Subcutaneous adipose tissue (tissue), 4 donors: Measurements from ENCODE around the gene NAA30. TPM values are rescaled to one million over a fixed set of nuclear protein-coding genes. Genes with fewer than 3 reads are reported as not detected.

Source experiments
- total RNA-seq, 4 donors: library from RNA; depleted of rRNA; stranded (reverse); fragments of >200 nt; gene quantifications; one replicate each; pipeline ENCODE4 v1.1.0, GENCODE V29; 2016
- TF ChIP-seq, protein P1 (sequence below): fragments of 450-650 bp; IDR thresholded peaks from one replicate; pipeline ENCODE4 v1.5.1; 2016; ENCODE audit warnings: low read depth, mild to moderate bottlenecking, control low read depth, antibody characterized with exemption, moderate library complexity

NAA30 gene
- total RNA-seq, 4 donors from 2014 or later: 15.1 to 26.7 (median 20.6) TPM

DNA sequence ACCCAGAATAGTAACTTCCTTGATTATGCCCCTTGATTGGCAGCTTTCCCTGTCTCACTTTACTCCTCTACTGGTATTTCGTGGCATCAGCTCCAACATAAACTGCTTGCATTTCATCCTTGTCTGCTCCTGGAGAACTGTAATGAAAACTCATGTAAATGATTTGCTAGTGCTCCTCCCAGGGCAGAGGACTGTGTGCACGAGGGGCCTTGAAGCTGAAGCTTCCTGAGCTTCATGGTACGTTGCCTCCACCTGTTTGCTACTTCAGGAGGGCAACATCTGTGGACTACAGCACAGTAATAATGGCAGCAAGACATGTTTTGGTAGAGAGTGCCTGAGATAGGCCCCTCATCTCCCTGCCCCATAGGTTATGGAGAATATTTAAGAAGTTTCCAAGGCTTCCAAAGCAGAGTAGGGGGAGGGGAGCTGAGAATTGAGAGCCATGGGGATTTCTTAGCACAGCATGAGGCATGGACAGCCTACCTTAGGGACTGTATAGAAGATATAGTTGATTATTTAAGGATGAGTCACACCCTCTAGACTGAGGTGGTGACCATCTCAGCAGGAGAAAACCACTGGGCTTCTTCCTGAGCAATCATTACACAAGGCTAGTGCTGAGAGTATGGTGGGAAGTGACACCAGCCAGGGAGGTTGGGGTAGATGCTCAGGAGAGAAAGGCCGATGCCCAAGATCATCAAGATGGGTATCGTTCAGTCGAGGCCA is 73.8 kb downstream of the NAA30 start:
- TF ChIP-seq, protein P1, sequence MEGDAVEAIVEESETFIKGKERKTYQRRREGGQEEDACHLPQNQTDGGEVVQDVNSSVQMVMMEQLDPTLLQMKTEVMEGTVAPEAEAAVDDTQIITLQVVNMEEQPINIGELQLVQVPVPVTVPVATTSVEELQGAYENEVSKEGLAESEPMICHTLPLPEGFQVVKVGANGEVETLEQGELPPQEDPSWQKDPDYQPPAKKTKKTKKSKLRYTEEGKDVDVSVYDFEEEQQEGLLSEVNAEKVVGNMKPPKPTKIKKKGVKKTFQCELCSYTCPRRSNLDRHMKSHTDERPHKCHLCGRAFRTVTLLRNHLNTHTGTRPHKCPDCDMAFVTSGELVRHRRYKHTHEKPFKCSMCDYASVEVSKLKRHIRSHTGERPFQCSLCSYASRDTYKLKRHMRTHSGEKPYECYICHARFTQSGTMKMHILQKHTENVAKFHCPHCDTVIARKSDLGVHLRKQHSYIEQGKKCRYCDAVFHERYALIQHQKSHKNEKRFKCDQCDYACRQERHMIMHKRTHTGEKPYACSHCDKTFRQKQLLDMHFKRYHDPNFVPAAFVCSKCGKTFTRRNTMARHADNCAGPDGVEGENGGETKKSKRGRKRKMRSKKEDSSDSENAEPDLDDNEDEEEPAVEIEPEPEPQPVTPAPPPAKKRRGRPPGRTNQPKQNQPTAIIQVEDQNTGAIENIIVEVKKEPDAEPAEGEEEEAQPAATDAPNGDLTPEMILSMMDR: no peak

Other genes starting within 250 kb of the NAA30 start
- 10 to 100 TPM; 55.8 to 79.9 (median 58.6) TPM for gene EXOC5, start 121.7 kb upstream of the NAA30 start, total RNA-seq
- gene AP5M1, start 121.6 kb upstream of the NAA30 start, total RNA-seq: 10 to 100 TPM; 16.5 to 26.3 (median 21.1) TPM
- not detected for gene CCDC198, start 103.3 kb downstream of the NAA30 start, total RNA-seq